Calu3 (cell line): ENCODE measurements around the gene KRT24. TPM values are rescaled to one million over a fixed set of nuclear protein-coding genes. Genes with fewer than 3 reads are reported as not detected.

Source experiments
- BruUV-seq: library from RNA; stranded (reverse); fragments of 400-500 nt; replicated peaks from 2 replicates; lab custom pipeline; 2021; lab: Mats Ljungman, UMichigan
- CTCF ChIA-PET: fragments of 300-600 bp; sonication (Branson Sonifier 250); formaldehyde crosslinking; loops from one replicate; lab custom pipeline; 2022; ENCODE audit warnings: antibody characterized with exemption; lab: Charles Lee
- DNase-seq: peaks from one replicate; pipeline ENCODE4 v3.0.0; 2022
- H3K27ac Mint-ChIP-seq: one replicate; pipeline ENCODE4 v1.8.0; 2022; ENCODE audit warnings: mixed read lengths; ENCODE audit not compliant: unreplicated experiment
- H3K27me3 Mint-ChIP-seq: one replicate; pipeline ENCODE4 v1.8.0; 2022; ENCODE audit warnings: mixed read lengths; ENCODE audit not compliant: unreplicated experiment
- H3K36me3 Mint-ChIP-seq: one replicate; pipeline ENCODE4 v1.8.0; 2022; ENCODE audit warnings: mild to moderate bottlenecking, moderate library complexity, mixed read lengths; ENCODE audit not compliant: insufficient read depth, unreplicated experiment
- H3K4me1 Mint-ChIP-seq: one replicate; pipeline ENCODE4 v1.8.0; 2022; ENCODE audit warnings: mild to moderate bottlenecking, low read depth, mixed read lengths; ENCODE audit not compliant: unreplicated experiment
- H3K4me3 Mint-ChIP-seq: one replicate; pipeline ENCODE4 v1.8.0; 2022; ENCODE audit warnings: mild to moderate bottlenecking, low read depth, moderate library complexity, mixed read lengths; ENCODE audit not compliant: unreplicated experiment
- H3K9me3 Mint-ChIP-seq: one replicate; pipeline ENCODE4 v1.8.0; 2022; ENCODE audit warnings: low read depth, mixed read lengths; ENCODE audit not compliant: unreplicated experiment
- intact Hi-C: fragments of 100-400 bp; cut with micrococcal nuclease; formaldehyde crosslinking; loops from one replicate; pipeline ENCODE4 v1.10.0; 2022; ENCODE audit not compliant: unreplicated experiment
- total RNA-seq: library from RNA; stranded (reverse); gene quantifications from 2 replicates; pipeline ENCODE4 v1.2.3, GENCODE V29; 2022
- TF ChIP-seq, protein P1 (sequence below): fragments of 200-600 bp; IDR thresholded peaks from one replicate; pipeline ENCODE4 v1.8.0; 2022; ENCODE audit warnings: antibody characterized with exemption; ENCODE audit not compliant: unreplicated experiment

KRT24 gene
- total RNA-seq, 1 experiment from 2014 or later: 2.0 TPM

DNA sequence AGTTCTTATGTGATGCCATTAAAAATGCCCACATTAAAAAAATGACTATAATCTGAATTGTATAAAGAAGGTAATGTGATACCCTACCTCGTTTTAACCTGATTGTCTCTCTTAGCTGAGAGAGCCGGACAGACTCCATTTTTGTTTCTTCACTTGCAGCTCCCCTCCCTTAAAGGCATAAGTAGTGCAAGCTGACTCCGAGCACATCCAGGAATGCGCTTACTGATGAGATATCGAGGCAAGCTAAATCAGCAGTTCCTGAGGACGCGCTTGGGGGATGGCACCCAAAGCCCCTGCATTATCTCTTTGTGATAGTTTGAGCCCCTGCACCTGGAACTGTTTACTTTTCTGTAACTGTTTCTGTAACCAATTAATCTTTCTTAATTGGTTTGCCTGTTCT is 6.3 kb downstream of the KRT24 start:
- peaks cover 43% of the 10 kb centered on the region for H3K4me1 Mint-ChIP-seq
- H3K36me3 Mint-ChIP-seq: no peaks in the 10 kb centered on the region
- CTCF ChIA-PET: interaction anchor here (0.5 to 10.1 kb wide), 36 partner anchors 8 to 927 kb away, joined by 3 to 205 read pairs (median 5); partner anchors contain the start of genes KRT222, KRT24, KRT26 and SMARCE1
- intact Hi-C loops: loop anchor here (5.0 to 10.0 kb wide), 2 partner anchors 322 to 860 kb away; no protein-coding TSS in a partner anchor
- no peak for DNase-seq
- BruUV-seq: no TSS peak
- TF ChIP-seq, protein P1, sequence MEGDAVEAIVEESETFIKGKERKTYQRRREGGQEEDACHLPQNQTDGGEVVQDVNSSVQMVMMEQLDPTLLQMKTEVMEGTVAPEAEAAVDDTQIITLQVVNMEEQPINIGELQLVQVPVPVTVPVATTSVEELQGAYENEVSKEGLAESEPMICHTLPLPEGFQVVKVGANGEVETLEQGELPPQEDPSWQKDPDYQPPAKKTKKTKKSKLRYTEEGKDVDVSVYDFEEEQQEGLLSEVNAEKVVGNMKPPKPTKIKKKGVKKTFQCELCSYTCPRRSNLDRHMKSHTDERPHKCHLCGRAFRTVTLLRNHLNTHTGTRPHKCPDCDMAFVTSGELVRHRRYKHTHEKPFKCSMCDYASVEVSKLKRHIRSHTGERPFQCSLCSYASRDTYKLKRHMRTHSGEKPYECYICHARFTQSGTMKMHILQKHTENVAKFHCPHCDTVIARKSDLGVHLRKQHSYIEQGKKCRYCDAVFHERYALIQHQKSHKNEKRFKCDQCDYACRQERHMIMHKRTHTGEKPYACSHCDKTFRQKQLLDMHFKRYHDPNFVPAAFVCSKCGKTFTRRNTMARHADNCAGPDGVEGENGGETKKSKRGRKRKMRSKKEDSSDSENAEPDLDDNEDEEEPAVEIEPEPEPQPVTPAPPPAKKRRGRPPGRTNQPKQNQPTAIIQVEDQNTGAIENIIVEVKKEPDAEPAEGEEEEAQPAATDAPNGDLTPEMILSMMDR: no peak
- H3K4me3 Mint-ChIP-seq: no peak overlapping the region
- no peaks in the 10 kb centered on the region for H3K9me3 Mint-ChIP-seq
- no peak overlapping the region for H3K27ac Mint-ChIP-seq
- H3K27me3 Mint-ChIP-seq: peaks cover 33% of the 10 kb centered on the region

DNA sequence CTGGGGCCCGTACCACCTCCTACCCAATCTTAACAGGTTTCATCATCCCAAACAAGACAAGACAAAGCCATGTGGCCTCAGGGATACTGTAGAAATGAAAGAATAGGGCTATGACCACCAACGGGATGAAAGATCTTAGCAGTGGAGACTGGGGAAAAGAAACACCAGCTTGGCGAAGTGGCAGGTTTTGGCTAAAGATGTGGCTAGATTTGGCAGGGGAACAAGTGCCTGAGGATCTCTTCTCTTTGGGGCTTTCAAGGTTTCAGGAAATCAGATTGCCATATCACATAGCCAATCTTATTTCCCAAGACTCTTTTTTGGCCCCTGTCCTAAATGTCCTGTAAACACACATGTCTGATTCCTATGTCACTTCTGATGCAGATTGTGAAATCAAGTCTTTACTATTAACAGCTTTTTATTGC is 6.9 kb downstream of the KRT24 start:
- BruUV-seq: no TSS peak
- Mint-ChIP-seq H3K27me3 (peaks cover 40% of the 10 kb centered on the region), H3K4me1 (peaks cover 37% of the 10 kb centered on the region), H3K36me3 (no peaks in the 10 kb centered on the region), H3K27ac (peak overlapping the region; percentile 20), H3K4me3 (peak overlapping the region; percentile 31), H3K9me3 (no peaks in the 10 kb centered on the region)
- TF ChIP-seq, protein P1: no peak
- peak; percentile 69 for DNase-seq
- intact Hi-C loops: loop anchor here (1.0 to 10.0 kb wide), 4 partner anchors 31 to 859 kb away; no protein-coding TSS in a partner anchor
- CTCF ChIA-PET: interaction anchor here (0.5 to 10.1 kb wide), 59 partner anchors 8 to 1075 kb away, joined by 3 to 205 read pairs (median 4); partner anchors contain the start of genes KRT222, KRT24, KRT26 and SMARCE1

DNA sequence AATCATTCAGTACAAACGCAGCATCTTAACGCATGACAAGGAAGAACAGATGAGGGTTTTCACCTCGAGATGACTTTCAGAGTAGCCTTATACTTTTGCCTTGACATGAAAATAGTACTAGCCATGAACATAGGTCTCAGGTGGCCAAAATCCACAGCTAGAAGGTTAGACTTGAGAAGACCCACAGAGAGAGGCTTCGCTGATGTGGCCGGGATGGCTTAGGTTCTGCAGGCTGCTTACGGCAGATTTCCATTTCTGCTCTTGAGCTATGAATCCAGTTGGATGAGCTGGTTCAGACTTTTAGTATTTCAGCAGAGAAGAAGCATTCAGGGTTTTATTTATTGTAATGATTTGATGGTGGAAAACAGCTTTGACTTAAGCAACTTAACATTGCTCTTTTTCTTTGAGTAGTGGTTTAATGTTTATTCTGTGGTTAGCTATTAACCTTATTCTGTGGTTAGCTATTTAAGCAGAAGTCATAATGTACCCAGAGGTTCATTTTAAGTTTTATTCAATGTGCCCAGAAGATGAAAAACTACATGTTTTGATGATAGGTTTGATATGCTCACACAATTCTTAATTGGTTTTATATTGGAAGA is 7.6 kb downstream of the KRT24 start:
- no peak for DNase-seq
- intact Hi-C loops: loop anchor here (1.0 to 10.0 kb wide), 4 partner anchors 31 to 859 kb away; no protein-coding TSS in a partner anchor
- BruUV-seq: no TSS peak
- Mint-ChIP-seq H3K27ac (peak overlapping the region; percentile 20), H3K4me1 (peaks cover 37% of the 10 kb centered on the region), H3K4me3 (peak overlapping the region; percentile 31), H3K9me3 (no peaks in the 10 kb centered on the region), H3K36me3 (no peaks in the 10 kb centered on the region), H3K27me3 (peaks cover 46% of the 10 kb centered on the region)
- CTCF ChIA-PET: interaction anchor here (0.6 to 10.1 kb wide), 67 partner anchors 9 to 1074 kb away, joined by 3 to 205 read pairs (median 4); partner anchors contain the start of genes KRT222, KRT24, KRT26 and SMARCE1
- TF ChIP-seq, protein P1: no peak

DNA sequence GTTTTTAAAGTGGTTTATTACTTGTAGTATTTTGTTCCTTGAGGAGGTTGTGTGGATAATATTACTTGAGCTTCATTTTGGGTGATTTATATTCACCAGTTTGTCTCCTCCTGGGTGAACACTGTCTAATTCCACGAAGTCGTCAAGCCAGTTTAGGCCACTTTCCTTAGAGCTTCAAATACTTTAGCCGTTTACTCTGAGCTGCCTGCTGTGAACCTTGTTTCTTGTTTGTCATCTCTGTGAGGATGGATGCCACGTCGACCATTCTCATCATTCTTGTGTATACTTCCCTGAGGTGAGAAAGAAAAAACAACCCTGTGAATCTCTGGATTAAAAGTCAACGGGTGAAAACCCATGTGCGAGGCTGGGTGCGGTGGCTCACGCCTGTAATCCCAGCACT is 9.0 kb downstream of the KRT24 start:
- Mint-ChIP-seq H3K27me3 (peaks cover 42% of the 10 kb centered on the region), H3K4me3 (no peak overlapping the region), H3K9me3 (no peaks in the 10 kb centered on the region), H3K4me1 (peaks cover 37% of the 10 kb centered on the region), H3K36me3 (no peaks in the 10 kb centered on the region), H3K27ac (peak overlapping the region; percentile 15)
- no TSS peak for BruUV-seq
- CTCF ChIA-PET: interaction anchor here (0.5 to 10.1 kb wide), 39 partner anchors 11 to 1073 kb away, joined by 3 to 205 read pairs (median 6); partner anchors contain the start of genes KRT222, KRT24, KRT25 and KRT26
- TF ChIP-seq, protein P1: no peak
- DNase-seq: peak; percentile 84
- intact Hi-C loops: loop anchor here (5.0 to 10.0 kb wide), 2 partner anchors 78 to 320 kb away; partner anchors contain the start of gene KRT26
